HUDEP-2 (cell line): Measurements from ENCODE around the gene PPP1R26.
"Not testable (repeated sequence)": the region's sequence is repeated elsewhere in the genome, so short reads cannot be mapped to it uniquely, and the experiment has no call there.

Source experiments
- DNase-seq, 76 experiments: peaks; one replicate each; lab custom pipeline; 2025; ENCODE audit not compliant: unreplicated experiment in 76 of 76; lab: John Stamatoyannopoulos, UW

PPP1R26 gene

DNA sequence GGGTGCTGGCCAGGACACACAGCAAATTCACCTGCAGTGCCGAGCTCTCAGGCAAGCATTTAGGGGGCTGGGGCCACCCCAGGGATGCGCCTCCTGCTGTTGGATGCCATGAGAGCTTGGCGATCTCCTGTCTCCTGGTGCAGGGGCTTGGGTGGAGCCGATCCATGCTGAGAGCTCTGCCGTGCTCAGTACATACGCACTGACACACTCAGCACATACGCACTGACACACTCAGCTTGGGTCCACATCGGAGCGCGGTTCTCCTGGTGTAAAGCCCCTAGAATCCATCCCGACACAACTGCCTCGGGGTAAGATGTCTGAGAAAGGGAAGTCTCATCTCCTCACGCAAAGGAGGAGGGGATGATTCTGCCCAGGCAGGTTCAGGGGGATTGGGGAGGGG is 56.0 kb downstream of the PPP1R26 start:
- DNase-seq = not testable (repeated sequence)

DNA sequence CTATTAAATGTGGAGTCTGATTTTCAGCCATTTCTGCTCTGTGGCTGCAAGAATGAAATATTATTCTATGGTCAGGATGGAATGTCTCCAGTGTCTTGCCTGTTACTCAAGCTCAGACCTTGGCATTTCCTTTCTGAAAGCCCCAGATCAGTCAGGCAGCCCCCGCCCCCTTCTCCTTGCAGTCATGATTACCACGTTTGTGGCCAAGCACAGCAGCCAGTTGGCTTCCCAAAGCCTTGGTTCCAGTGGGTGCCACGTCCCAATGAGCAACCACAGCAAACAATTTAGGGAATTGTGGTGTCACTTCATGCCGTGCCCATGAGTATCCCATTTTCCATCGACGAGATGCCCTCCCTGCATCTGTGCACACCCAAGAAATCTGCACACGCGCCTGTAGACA is 56.6 kb downstream of the PPP1R26 start:
- DNase-seq = no peak
